ENCODE measurements around the gene LCN15.
"Not testable (repeated sequence)": the region's sequence is repeated elsewhere in the genome, so short reads cannot be mapped to it uniquely, and the experiment has no call there.

Gene LCN15

GRCh38 chr9:136799854-136800657 is 35.7 kb upstream of the LCN15 start:
- DNase-seq (ENCODE audit: low spot score in 2 of 2) (peak; percentile 68 to 70), ATAC-seq (ENCODE audit: low read depth) (peak; percentile 72)
- H3K27me3 Mint-ChIP-seq: peaks cover 4% of the 10 kb centered on the region
- peaks cover 15% of the 10 kb centered on the region for H3K4me1 Mint-ChIP-seq
- peak overlapping the region; percentile 35 for H3K27ac Mint-ChIP-seq
- peak overlapping the region; percentile 85 for H3K4me3 Mint-ChIP-seq
- peaks cover 7% of the 10 kb centered on the region for H3K36me3 Mint-ChIP-seq
- H3K9me3 Mint-ChIP-seq: no peaks in the 10 kb centered on the region

GRCh38 chr9:136799079-136799853 is 34.9 kb upstream of the LCN15 start:
- ATAC-seq (ENCODE audit: low read depth) (no peak), DNase-seq (ENCODE audit: low spot score in 2 of 2) (no peak)
- H3K4me3 Mint-ChIP-seq: no peak overlapping the region
- H3K9me3 Mint-ChIP-seq: no peaks in the 10 kb centered on the region
- H3K4me1 Mint-ChIP-seq: peaks cover 15% of the 10 kb centered on the region
- H3K27me3 Mint-ChIP-seq: peaks cover 4% of the 10 kb centered on the region
- H3K27ac Mint-ChIP-seq: no peak overlapping the region
- H3K36me3 Mint-ChIP-seq: peaks cover 7% of the 10 kb centered on the region

- Mint-ChIP-seq H3K4me1 (peaks cover 11% of the 10 kb centered on the region), H3K27me3 (peaks cover 4% of the 10 kb centered on the region), H3K9me3 (no peaks in the 10 kb centered on the region), H3K27ac (no peak overlapping the region), H3K36me3 (peaks cover 3% of the 10 kb centered on the region), H3K4me3 (no peak overlapping the region)
- DNase-seq (ENCODE audit: low spot score in 2 of 2) (no peak), ATAC-seq (ENCODE audit: low read depth) (no peak)
Measured at GRCh38 chr9:136798708-136799078, 34.4 kb upstream of the LCN15 start.

GRCh38 chr9:136796775-136797347 is 32.5 kb upstream of the LCN15 start:
- not testable (repeated sequence) for H3K36me3 Mint-ChIP-seq; DNase-seq (ENCODE audit: low spot score in 2 of 2); H3K4me3 Mint-ChIP-seq; H3K27me3 Mint-ChIP-seq; ATAC-seq (ENCODE audit: low read depth); H3K27ac Mint-ChIP-seq; H3K9me3 Mint-ChIP-seq
- peaks cover 11% of the 10 kb centered on the region for H3K4me1 Mint-ChIP-seq

- DNase-seq (ENCODE audit: low spot score in 2 of 2): no peak
- peaks cover 13% of the 10 kb centered on the region for H3K4me1 Mint-ChIP-seq
- ATAC-seq (ENCODE audit: low read depth): no peak
- no peaks in the 10 kb centered on the region for H3K27me3 Mint-ChIP-seq
- H3K9me3 Mint-ChIP-seq: no peaks in the 10 kb centered on the region
- no peaks in the 10 kb centered on the region for H3K36me3 Mint-ChIP-seq
- H3K4me3 Mint-ChIP-seq: no peak within 1 kb of the TSS
- H3K27ac Mint-ChIP-seq: no peak within 1 kb of the TSS
Measured at GRCh38 chr9:136796238-136796774, 32.0 kb upstream of the LCN15 start, which contains the start of gene CCDC183. Gene CCDC183, plus strand, starts transcription at chr9:136796338. Its CDS starts 60 bp downstream, at chr9:136796398.

- no peaks in the 10 kb centered on the region for H3K36me3 Mint-ChIP-seq
- no peak overlapping the region for H3K4me3 Mint-ChIP-seq
- no peak for DNase-seq (ENCODE audit: low spot score in 2 of 2)
- H3K4me1 Mint-ChIP-seq: peaks cover 4% of the 10 kb centered on the region
- no peak for ATAC-seq (ENCODE audit: low read depth)
- H3K9me3 Mint-ChIP-seq: no peaks in the 10 kb centered on the region
- H3K27ac Mint-ChIP-seq: no peak overlapping the region
- H3K27me3 Mint-ChIP-seq: no peaks in the 10 kb centered on the region
Measured at GRCh38 chr9:136795000-136795348, 30.7 kb upstream of the LCN15 start.

- no peaks in the 10 kb centered on the region for H3K9me3 Mint-ChIP-seq
- ATAC-seq (ENCODE audit: low read depth) (no peak), DNase-seq (ENCODE audit: low spot score in 2 of 2) (no peak)
- H3K27me3 Mint-ChIP-seq: no peaks in the 10 kb centered on the region
- peaks cover 4% of the 10 kb centered on the region for H3K4me1 Mint-ChIP-seq
- H3K27ac Mint-ChIP-seq: no peak overlapping the region
- no peaks in the 10 kb centered on the region for H3K36me3 Mint-ChIP-seq
- H3K4me3 Mint-ChIP-seq: no peak overlapping the region
Measured at GRCh38 chr9:136794281-136794999, 30.1 kb upstream of the LCN15 start.

- ATAC-seq (ENCODE audit: low read depth) (no peak), DNase-seq (ENCODE audit: low spot score in 2 of 2) (no peak)
- no peaks in the 10 kb centered on the region for H3K27me3 Mint-ChIP-seq
- H3K27ac Mint-ChIP-seq: no peak overlapping the region
- no peak overlapping the region for H3K4me3 Mint-ChIP-seq
- H3K9me3 Mint-ChIP-seq: no peaks in the 10 kb centered on the region
- peaks cover 4% of the 10 kb centered on the region for H3K4me1 Mint-ChIP-seq
- H3K36me3 Mint-ChIP-seq: no peaks in the 10 kb centered on the region
Measured at GRCh38 chr9:136793086-136793946, 29.0 kb upstream of the LCN15 start.

GRCh38 chr9:136792321-136793085 is 28.2 kb upstream of the LCN15 start:
- H3K27ac Mint-ChIP-seq: peak overlapping the region; percentile 98
- H3K4me1 Mint-ChIP-seq: peaks cover 11% of the 10 kb centered on the region
- no peaks in the 10 kb centered on the region for H3K36me3 Mint-ChIP-seq
- H3K27me3 Mint-ChIP-seq: no peaks in the 10 kb centered on the region
- H3K9me3 Mint-ChIP-seq: no peaks in the 10 kb centered on the region
- ATAC-seq (ENCODE audit: low read depth): no peak
- no peak for DNase-seq (ENCODE audit: low spot score in 2 of 2)
- H3K4me3 Mint-ChIP-seq: no peak overlapping the region

- Mint-ChIP-seq H3K9me3 (no peaks in the 10 kb centered on the region), H3K36me3 (no peaks in the 10 kb centered on the region), H3K4me1 (peaks cover 12% of the 10 kb centered on the region), H3K27me3 (no peaks in the 10 kb centered on the region), H3K27ac (peak overlapping the region; percentile 98), H3K4me3 (peak overlapping the region; percentile 91)
- DNase-seq (ENCODE audit: low spot score in 2 of 2): peak; percentile 77 to 78
- ATAC-seq (ENCODE audit: low read depth): peak; percentile 41
Measured at GRCh38 chr9:136791516-136792276, 27.4 kb upstream of the LCN15 start.

GRCh38 chr9:136790640-136791515 is 26.6 kb upstream of the LCN15 start, which contains the start of gene TMEM141:
Gene TMEM141, plus strand, starts transcription at chr9:136791344. Its CDS starts 27 bp downstream, at chr9:136791371.
- Mint-ChIP-seq H3K9me3 (no peaks in the 10 kb centered on the region), H3K36me3 (no peaks in the 10 kb centered on the region), H3K4me3 (peak within 1 kb of the TSS; percentile 91), H3K4me1 (peaks cover 12% of the 10 kb centered on the region), H3K27ac (peak within 1 kb of the TSS; percentile 98), H3K27me3 (no peaks in the 10 kb centered on the region)
- DNase-seq (ENCODE audit: low spot score in 2 of 2): peak; percentile 99
- ATAC-seq (ENCODE audit: low read depth): peak; percentile 80
